Measurements from ENCODE around the gene LILRB3.

- no peak for TF ChIP-seq CTCF (IDR thresholded peaks at IDR 0.05)
- TF ChIP-seq POLR2A (IDR thresholded peaks at IDR 0.05): no peak
- TF ChIP-seq EP300 (IDR thresholded peaks at IDR 0.05): no peak
Measured at GRCh38 chr19:54188215-54188871, 34.5 kb downstream of the LILRB3 start.

Measured in ovary (tissue), 3 donors.